ENCODE results near the gene TSPEAR.

TSPEAR gene

GRCh38 chr21:44740742-44741141 lies 29.4 kb upstream of the TSPEAR start:
- DNase-seq (ENCODE audit: low read depth, low spot score): no peak

DNA sequence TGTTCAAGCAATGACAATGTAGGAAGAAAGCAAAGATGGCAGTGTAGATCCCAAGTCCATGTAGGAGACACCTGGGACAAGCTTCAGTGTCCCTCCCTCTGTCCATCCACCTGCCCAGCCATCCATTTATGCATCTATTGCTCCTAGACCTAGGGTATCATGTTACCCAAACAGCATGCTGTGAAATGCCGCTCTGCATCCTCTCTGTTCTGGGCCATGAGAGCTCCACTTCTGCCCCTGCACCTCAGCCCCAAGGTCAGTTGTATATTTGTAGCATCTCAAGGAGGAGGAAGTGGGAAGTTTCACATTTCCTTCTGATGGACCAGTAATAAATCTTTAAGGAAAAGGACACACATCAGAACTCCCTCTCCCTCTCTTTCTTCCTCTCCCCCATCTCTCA lies 27.9 kb upstream of the TSPEAR start:
- DNase-seq (ENCODE audit: low read depth, low spot score): no peak

DNA sequence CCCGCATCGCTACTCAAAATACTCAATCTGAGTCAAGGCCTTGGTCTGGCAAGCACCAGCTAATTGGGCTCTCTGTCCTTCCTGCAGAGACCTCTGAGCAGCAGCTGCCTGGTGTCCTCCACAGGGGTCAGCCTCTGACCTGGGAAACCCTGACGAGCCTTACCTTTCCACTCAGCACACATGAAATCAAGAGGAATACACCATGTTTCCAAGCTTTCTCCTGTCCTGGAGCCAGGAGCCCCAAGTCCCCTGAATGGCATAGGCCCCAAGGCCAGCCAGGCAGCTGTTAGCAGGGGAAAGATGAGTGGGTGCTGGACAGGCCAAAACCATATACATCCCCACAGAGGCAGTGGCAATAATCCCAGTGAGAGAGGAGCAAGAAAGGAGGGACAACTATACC lies 27.2 kb upstream of the TSPEAR start:
- no peak for DNase-seq (ENCODE audit: low read depth, low spot score)

- no peak for DNase-seq (ENCODE audit: low read depth, low spot score)
Observed at GRCh38 chr21:44737706-44738354, 26.5 kb upstream of the TSPEAR start.

DNA sequence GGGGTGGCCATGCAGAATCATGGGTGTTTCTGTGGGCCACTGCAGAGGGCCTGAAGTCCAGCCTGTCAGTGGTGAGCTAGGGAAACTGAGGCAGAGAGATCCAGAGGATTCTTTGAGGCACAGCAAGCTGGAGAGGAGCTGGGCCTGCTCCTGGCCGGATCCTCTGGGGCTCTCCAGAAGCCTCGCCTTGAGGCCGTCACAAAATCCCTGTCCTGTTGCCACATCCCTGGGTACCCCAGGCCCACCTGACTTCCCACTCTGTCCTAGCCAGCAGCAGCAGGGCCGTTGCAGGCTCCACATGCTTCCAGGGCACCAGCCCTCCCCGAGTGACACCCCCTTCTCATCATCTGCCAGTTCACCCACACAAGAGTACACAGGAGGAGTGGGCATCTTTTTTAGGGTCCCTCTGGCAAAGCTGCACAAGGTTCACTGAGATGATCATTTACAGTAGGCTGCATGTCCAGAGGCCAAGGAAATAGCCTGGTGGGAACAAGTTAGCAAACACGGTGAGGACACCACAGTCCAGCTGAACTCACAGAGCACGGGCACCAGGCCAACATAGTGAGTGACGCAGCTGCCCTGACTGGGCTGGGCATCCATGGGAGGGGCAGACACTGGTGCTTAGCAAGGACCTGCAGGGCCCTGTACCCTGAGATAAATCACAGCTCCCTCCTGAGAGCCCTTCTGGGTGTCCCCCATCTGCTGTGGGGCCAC lies 25.1 kb upstream of the TSPEAR start:
- no peak for DNase-seq (ENCODE audit: low read depth, low spot score)

DNA sequence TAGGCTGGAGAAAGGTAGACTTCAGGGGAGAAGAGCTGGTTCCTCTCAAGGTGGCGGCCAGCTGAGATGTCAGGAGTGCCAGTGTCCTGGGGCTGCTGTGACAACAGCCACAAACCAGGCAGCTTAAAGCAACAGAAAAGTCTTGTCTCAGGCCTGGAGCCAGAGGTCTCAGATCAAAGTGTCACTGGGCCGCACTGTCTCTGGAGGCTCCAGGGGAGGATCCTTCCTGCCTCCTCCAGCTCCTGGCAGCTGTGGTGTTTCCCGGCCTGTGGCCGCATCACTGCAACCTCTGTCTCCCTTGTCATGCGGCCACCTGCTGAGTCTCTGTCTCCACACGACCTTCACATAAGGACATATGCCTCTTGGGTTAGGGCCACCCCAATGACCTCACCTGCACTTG lies 24.4 kb upstream of the TSPEAR start:
- DNase-seq (ENCODE audit: low read depth, low spot score): no peak

GRCh38 chr21:44734841-44735240 lies 23.5 kb upstream of the TSPEAR start:
- DNase-seq (ENCODE audit: low read depth, low spot score): no peak

GRCh38 chr21:44734026-44734745 lies 22.8 kb upstream of the TSPEAR start:
- DNase-seq (ENCODE audit: low read depth, low spot score): no peak

DNA sequence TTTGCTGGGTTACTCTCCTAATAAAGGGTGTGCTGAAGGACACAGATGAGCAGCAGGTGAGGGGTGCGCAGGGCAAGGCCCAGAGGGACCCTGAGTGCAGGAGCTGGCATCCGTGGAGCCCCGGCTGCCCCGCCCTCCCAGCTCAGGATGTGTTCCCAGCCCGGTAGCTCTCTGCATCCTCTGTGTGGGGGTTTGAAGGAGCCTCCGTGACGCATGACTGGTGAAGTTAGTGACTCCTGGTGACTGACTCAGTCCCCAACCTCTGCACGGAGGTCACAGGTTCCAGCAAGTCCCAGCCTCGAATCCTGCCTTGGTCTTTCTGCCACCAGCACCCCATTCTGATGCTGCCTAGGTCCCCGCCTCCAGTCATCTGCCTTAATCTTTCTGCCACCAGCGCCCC lies 21.6 kb upstream of the TSPEAR start:
- no peak for DNase-seq (ENCODE audit: low read depth, low spot score)

DNA sequence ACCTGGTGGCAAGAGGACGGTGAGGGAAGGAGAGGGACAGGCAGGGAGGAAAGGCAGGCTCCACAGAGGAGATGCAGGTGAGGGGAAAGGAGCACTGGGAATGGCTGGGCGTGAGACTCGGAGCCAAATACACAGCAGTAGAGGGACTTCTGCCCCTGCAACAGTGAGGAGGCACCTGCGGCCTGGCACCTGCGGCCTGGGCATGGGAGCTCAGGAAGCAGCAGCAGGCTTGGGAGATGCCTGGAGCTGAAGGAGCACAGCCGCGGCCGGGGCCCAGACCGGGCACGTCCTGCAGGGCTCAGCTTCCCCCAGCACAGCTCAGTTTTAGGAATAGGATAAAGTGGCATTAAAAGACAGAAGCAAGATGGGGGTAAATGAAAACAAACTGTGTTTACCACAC lies 20.9 kb upstream of the TSPEAR start:
- no peak for DNase-seq (ENCODE audit: low read depth, low spot score)

DNA sequence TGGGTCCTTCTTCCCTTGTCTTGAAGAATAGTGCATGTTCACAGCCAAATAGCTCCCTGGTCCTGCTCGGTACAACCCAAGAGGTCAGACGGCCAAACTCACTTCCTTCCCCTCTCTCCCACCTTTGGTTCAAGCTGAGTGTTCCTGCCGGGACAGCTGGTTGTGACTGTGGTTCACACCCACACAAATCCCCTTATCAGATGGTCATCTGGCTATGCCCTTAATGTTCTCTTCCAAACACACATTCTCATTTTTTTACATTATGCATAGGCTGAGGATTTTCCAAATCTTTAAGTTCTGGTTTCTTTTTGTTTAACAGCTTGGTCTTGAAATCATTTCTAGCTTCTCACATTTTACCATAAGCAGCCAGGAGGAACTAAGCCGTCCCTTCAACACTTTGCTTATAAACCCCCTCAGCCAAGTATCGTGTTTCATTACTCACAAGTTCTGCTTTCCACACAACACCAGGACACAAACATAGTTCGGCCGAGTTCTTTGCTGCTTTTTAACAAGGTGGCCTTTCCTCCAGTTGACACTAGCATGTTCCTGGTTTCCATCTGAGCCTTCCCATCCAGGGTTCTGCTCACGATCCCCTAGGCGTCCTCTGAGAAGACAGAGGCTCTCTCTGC lies 19.7 kb upstream of the TSPEAR start:
- no peak for DNase-seq (ENCODE audit: low read depth, low spot score)

DNA sequence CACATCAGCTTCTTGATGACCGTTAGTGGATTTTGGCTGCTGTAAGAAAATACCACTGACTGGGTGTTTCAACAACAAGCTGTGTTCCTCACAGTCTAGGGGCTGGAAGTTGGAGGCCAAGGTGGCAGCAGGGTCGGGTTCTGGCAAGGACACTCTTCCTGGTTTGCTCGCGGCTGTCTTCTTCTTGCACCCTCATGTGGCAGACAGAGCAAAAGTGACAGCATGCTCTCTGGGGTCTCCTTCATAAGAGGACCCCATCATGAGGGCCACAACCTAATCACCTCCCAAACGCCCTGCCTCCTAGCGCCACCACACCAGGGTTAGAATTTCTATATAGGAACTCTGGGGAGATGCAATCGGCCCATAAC lies 18.6 kb upstream of the TSPEAR start:
- DNase-seq (ENCODE audit: low read depth, low spot score): no peak

DNA sequence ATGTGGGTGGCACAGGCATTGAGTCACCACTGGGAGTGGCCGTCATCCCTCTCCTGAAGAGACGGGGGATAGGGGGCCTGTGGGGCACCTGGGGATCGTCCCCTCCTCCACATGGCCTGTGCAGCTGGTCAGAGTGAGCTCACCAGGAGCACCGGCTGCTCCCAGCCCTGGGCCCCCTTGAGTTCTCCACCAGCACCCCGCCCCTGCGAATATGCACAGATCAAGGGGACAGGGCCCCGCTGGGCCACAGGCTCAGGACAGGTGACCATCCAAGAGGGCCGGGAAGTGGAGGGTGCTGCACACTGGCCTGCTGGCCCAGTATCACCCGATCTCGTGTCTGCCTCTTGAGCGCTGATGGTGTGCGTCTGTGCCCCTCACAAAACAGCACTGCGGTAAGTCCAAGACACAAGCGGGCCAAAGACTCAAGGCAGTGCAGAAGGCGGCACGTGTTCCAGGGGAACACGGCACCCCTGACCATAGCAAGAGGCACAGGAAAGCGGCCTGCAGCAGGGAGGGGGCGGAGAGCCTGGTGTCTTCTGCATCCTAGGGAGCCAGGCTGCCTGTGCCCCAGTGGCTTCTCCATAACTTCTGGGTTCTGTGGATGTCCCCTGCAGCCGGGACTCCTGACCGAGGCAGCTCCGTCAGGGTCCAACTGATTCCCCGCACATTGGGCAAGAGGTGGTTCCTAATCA lies 18.1 kb upstream of the TSPEAR start:
- no peak for DNase-seq (ENCODE audit: low read depth, low spot score)

DNA sequence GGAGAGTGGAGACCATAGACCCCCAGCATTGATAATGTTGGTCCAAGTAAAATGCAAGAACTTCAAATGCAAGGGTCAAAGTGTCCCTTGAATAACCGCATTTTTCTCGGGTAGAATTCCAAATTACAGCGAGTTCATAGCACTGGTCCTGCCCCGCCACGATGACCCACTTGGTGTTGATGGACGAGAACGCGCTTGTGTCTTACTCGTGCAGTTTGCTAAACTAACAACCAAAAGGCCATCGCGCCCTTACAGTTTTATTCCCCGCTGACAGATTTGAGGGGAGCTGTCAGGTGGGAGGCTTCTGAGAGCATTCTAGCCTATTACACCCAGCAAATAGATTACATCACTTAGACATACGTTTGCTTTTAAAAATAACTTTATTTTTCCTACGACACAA lies 17.3 kb upstream of the TSPEAR start:
- DNase-seq (ENCODE audit: low read depth, low spot score): no peak

GRCh38 chr21:44727757-44728156 lies 16.4 kb upstream of the TSPEAR start:
- DNase-seq (ENCODE audit: low read depth, low spot score): no peak

GRCh38 chr21:44727321-44727720 lies 15.9 kb upstream of the TSPEAR start:
- DNase-seq (ENCODE audit: low read depth, low spot score): no peak

DNA sequence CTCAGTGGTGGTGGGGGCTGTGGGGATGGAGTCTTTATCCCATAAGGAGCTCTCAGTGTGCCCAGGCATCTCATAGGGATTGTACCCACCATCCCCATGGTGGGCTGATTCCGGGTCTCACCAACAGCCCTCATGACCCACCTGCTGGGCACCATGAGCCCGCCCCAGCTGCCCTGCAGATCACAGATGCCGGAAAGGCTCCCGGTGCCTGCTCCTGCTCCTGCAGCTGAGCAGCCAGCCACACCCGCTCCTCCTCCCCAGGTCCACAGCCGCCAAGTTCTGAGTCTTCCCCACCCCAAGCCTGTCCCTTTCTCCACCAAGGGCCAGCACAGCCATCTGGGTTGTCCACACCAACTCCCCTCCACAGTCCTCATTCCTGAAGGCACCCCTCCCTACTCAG lies 15.5 kb upstream of the TSPEAR start:
- no peak for DNase-seq (ENCODE audit: low read depth, low spot score)

DNA sequence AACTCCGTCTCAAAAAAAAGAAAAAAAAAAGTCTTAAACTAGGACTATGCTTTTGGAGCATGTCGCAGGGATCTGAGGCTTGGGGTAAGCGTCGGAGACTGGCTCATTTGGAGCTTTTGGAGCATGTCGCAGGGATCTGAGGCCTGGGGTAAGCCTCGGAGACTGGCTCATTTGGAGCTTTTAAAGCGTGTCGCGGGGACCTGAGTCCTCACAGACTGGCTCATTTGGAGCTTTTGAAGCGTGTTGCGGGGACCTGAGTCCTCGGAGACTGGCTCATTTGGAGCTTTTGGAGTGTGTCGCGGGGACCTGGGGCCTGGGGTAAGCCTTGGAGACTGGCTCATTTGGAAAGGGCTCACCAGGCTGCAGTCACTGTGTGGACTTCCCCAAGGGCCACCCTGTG lies 13.6 kb upstream of the TSPEAR start:
- DNase-seq (ENCODE audit: low read depth, low spot score): no peak

- no peak for DNase-seq (ENCODE audit: low read depth, low spot score)
Observed at GRCh38 chr21:44724196-44724595, 12.8 kb upstream of the TSPEAR start.

DNA sequence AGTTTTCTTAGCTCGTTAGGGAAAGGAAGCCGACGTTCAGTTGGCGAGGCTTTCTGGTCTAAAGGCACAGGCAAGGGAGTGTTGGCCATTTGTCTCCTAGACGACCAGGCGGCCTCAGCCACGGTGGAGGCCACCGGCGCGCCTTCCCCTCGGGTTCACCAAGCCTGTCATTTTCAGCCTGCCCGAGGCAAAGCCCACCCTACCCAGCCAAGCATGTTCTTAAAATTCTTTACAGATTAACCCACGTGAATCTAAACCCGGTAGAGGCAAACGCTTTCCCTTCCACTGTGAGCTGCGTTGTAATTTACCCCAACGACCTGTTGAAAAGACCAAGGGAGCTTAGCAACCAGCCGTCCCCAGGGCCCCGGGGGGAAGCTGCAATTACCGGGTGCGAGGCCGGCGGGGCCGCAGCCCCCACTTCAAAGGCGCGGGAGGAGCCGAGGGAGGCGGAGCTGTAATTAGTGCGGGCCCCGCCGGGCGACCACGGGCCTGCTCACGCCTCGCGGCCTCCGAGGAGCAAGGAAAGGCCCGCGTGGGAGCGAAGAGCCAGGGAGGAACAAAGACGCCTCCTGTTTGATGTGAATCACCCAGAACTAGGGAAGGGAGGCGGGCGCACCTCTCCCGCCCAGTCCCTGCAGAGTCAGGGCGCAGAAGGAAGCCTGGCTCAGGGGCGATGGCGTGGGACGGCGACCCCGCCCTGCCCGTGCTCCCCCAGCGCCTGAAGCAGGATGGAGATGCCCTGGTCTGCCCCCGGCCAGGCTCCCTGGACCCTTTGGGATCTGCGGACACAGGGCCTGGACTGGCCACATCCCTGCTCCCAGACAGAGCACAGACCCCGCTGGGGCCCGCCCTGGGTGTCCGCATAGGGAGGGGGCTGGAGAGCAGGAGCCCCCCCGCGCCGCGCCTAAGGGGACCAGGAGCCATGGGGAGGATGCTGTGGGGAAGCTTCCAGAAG lies 12.1 kb upstream of the TSPEAR start:
- DNase-seq (ENCODE audit: low read depth, low spot score): no peak

- DNase-seq (ENCODE audit: low read depth, low spot score): no peak
Observed at GRCh38 chr21:44722731-44723130, 11.4 kb upstream of the TSPEAR start.
